Smooth muscle cell of the brain vasculature (primary cell): Measurements from ENCODE around the gene FAR2.

Experiments
- DNase-seq: peaks from one replicate; pipeline ENCODE4 v3.0.0-alpha.2; 2012; ENCODE audit warnings: low read depth, low spot score

FAR2 gene

DNA sequence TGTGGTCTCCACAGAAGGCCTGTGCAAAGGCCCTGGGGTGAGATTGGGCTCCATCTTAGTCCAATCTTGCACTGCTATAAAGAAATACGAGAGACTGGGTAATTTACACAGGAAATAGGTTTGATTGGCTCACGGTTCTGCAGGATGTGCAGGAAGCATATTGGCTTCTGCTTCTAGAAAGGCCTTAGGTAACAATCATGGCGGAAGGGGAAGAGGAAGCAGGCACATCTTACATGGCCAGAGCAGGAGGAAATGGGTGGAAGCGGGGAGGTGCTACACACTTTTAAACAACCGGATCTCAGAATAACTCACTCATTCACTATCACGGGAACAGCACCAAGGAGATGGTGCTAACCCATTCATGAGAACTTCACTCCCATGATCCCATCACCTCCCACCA lies 55.4 kb downstream of the FAR2 start:
- DNase-seq: no peak

- DNase-seq: peak; percentile 33
Measured at GRCh38 chr12:29207120-29207519, 58.0 kb downstream of the FAR2 start.

DNA sequence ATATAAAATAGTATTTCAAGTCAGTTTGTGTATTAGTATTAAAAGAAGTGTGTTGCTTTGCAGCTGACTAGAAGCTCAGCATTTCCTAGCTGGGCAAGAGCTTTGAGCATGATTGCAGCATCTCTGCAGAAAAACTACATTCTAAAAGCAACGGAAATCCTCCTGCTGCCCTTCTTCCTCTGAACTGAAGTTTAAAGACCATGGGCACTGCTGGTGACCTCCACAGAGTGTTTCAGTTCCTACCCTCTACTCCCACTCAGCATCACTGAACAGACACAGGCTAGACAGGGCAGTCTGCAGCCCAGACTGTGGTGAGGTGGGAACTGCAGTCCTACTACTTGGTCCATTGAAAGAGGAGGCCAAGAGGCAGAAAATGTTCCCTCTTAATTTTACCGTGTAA lies 59.0 kb downstream of the FAR2 start:
- DNase-seq: no peak

DNA sequence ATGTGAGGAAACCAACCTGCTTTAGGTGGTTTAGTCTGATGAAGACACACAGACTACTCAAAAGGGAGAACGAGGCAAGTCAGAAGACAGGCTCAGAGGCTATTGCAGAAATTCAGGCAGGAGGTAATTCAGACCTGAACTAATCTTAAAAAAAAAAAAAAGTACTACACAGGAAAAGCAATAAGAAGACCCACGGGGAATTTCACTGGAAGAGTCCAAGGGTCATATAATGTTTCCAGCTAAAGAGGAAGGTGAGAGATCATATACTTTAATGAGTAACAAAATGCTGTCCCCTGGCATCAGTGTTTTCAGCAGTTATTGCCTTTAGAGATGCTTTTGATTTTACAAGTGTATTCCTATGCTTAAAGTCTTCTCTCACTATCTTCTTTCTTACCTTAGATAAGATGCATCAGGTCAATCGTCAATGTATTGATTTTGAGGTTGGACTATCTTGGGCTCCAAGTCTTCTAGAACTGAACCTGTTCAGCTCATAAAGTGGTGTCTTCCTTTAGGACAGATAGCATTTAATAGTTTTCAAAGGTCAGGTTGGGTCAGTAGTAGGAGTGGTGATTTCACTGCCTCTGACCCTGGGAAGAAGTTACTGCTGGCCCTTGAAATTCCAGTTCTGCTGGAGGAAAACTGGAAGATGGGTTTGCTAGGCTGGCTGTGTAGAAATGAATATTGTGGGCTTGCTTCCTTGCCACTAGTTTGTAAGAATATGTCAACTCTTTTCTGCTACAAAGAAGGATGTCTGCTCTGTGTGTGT lies 60.0 kb downstream of the FAR2 start:
- DNase-seq: no peak

DNA sequence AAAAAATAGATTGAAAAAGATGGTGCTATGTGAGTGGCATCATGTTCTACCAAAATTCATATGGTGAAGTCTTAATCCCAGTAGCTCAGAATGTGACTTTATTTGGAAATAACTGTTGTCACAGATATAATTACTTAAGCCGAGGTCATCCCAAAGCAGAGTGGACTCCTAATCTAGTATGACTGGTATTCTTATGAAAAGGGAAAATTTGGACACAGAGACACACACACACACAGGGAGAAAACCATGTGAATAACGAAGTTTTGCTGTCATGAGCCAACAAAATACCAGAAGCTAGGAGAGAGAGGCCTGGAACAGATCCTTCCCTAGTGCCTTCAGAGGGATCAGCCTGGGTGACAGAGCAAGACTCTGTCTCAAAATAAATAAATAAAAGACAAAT lies 62.6 kb downstream of the FAR2 start:
- DNase-seq: no peak

GRCh38 chr12:29212682-29213403 lies 63.8 kb downstream of the FAR2 start:
- no peak for DNase-seq

GRCh38 chr12:29216266-29216665 lies 67.2 kb downstream of the FAR2 start:
- DNase-seq: no peak

- peak; percentile 39 for DNase-seq
Measured at GRCh38 chr12:29216797-29217575, 67.9 kb downstream of the FAR2 start.

- DNase-seq: no peak
Measured at GRCh38 chr12:29220632-29221336, 71.7 kb downstream of the FAR2 start.

GRCh38 chr12:29222200-29222599 lies 73.1 kb downstream of the FAR2 start:
- no peak for DNase-seq

GRCh38 chr12:29223426-29223825 lies 74.3 kb downstream of the FAR2 start:
- no peak for DNase-seq

GRCh38 chr12:29223956-29224543 lies 75.0 kb downstream of the FAR2 start:
- no peak for DNase-seq

DNA sequence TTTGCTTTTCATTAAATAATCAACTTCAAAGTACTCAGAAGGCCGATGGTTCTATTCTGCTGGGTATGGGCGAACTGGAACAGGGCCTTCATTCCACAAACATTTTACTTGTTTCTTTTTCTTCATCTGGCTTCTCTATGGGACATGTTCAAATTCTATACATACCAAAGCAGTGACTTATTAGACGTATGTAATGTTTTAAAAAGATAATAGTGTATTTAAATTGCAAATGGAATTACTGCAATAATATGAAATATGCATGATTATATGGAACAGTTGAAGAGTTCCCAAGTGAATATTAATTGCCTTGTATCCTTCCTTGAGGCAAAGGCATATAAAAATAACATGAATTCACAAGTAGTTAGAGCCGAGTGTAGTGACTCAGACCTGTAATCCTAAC lies 75.5 kb downstream of the FAR2 start:
- DNase-seq: no peak

DNA sequence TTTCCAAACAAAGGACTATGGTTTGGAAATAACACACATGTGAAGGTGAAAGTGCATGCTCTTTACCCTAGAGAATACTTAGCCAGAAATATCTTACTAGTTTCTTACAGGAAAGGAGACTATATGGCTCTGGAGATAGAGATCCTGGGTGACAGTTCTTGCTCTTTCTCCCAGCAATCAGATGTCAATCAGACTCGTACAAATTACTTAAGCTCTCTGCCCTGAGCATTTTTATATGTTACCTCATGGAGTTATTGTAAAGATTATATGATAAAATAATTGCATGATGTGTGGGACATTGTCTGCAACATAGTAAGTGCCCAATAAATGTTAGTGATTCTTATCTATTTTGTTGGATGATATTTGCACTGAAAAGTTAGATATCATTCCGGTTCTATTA lies 76.8 kb downstream of the FAR2 start:
- no peak for DNase-seq

- no peak for DNase-seq
Measured at GRCh38 chr12:29226616-29227015, 77.5 kb downstream of the FAR2 start.

DNA sequence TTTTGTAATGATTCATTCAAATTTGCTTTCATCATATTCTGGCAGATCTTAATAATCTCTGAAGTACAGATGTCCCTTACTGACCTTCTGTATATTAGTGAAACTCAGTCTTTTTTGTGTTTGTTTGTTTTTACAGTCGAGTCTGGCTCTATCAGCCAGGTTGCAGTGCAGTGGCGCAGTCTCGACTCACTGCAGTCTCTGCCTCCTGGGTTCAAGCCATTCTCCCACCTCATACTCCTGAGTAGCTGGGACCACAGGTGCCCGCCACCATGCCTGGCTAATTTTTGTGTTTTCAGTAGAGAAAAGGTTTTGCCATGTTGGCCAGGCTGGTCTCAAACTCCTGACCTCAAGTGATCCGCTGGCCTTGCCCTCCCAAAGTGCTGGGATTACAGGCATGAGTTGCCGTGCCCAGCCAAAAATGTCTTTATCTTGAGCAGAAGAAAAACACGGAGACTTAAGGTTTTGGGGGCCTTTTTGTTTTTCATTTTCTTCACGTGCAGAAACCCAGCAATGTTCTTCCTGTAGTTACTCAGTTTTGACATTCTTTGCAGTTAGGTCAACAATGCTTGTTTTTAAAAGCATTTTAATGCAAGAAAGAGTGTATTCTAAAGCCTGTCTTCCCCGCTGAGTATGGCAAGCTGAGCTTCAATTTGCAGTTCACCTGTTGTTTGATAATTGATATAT lies 79.5 kb downstream of the FAR2 start:
- DNase-seq: no peak

- DNase-seq: no peak
Measured at GRCh38 chr12:29229158-29229505, 80.1 kb downstream of the FAR2 start.

- DNase-seq: no peak
Measured at GRCh38 chr12:29229937-29230336, 80.9 kb downstream of the FAR2 start.

- no peak for DNase-seq
Measured at GRCh38 chr12:29230800-29231560, 81.9 kb downstream of the FAR2 start.

GRCh38 chr12:29232086-29232485 lies 83.0 kb downstream of the FAR2 start:
- no peak for DNase-seq
